ENCODE data around the gene EIF4E2. TPM values are rescaled to one million over a fixed set of nuclear protein-coding genes. Genes with fewer than 3 reads are reported as not detected.

EIF4E2 gene
- total RNA-seq, 2 donors from 2014 or later, result 99.5 to 109 TPM

DNA sequence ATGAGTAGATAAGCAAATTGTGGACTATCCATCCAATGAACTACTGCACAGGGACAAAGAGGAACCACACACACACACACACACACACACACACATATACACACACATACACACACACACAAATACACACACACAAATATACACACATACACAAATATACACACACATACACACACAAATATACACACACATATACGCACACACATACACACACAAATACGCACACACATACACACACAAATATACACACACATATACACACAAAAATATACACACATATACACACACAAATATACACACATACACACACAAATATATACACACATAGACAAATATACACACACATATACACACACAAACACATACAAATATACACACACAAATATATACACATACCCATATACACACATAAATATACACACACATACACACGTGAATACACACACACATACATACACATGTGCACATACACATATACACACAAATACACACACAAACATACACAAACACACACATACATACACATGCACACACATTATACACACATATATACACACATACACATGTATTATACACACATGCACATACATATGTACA is 63.1 kb downstream of the EIF4E2 start:
- intact Hi-C loops (cut with DNase I), result loop anchor here (10.0 kb wide), 1 partner anchor 641 kb away; the partner anchor contains the start of gene ATG16L1
- TF ChIP-seq, protein P1, sequence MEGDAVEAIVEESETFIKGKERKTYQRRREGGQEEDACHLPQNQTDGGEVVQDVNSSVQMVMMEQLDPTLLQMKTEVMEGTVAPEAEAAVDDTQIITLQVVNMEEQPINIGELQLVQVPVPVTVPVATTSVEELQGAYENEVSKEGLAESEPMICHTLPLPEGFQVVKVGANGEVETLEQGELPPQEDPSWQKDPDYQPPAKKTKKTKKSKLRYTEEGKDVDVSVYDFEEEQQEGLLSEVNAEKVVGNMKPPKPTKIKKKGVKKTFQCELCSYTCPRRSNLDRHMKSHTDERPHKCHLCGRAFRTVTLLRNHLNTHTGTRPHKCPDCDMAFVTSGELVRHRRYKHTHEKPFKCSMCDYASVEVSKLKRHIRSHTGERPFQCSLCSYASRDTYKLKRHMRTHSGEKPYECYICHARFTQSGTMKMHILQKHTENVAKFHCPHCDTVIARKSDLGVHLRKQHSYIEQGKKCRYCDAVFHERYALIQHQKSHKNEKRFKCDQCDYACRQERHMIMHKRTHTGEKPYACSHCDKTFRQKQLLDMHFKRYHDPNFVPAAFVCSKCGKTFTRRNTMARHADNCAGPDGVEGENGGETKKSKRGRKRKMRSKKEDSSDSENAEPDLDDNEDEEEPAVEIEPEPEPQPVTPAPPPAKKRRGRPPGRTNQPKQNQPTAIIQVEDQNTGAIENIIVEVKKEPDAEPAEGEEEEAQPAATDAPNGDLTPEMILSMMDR (IDR thresholded peaks at IDR 0.05), result no peak
- no peaks in the 10 kb centered on the region for H3K9me3 ChIP-seq

DNA sequence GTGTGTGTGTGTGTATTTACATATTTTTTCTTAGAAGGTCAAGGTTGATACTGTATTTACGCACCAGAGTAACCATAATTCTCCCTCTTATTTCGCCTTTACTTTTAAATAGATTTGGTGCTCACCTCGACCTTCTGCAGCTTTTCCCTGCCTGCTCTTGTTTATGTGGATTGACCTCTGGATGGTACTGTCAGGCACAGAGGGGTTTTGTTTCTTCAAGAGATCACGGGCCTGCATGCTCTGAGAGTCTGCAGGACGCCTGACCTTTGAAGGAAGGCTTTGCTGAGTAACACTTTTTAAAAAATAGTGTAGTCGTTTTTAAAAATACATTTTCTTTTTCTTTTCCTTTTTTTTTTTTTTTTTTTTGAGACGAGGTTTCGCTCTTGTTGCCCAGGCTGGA is 64.8 kb downstream of the EIF4E2 start:
- no peak for DNase-seq
- Histone ChIP-seq H3K4me3 (no peak overlapping the region), H3K27me3 (no peaks in the 10 kb centered on the region), H3K27ac (no peak overlapping the region), H3K4me1 (no peaks in the 10 kb centered on the region), H3K9me3 (no peaks in the 10 kb centered on the region), H3K36me3 (no peaks in the 10 kb centered on the region), H3K9ac (ENCODE audit: low read depth in 2 of 2, low read length in 2 of 2) (no peak overlapping the region)
- intact Hi-C loops (cut with DNase I), result loop anchor here (10.0 kb wide), 1 partner anchor 639 kb away; the partner anchor contains the start of gene ATG16L1
- TF ChIP-seq, protein P1 (IDR thresholded peaks at IDR 0.05), result no peak

More for the DNA sequence above, 63.1 kb downstream of the EIF4E2 start:
- DNase-seq, result no peak
- Histone ChIP-seq H3K4me1 (no peaks in the 10 kb centered on the region), H3K27me3 (no peaks in the 10 kb centered on the region), H3K9ac (ENCODE audit: low read depth in 2 of 2, low read length in 2 of 2) (no peak overlapping the region), H3K27ac (no peak overlapping the region), H3K36me3 (no peaks in the 10 kb centered on the region), H3K4me3 (no peak overlapping the region)

Other genes starting within 250 kb of the EIF4E2 start
- gene ALPP, start 171.9 kb upstream of the EIF4E2 start, total RNA-seq, result under 1 TPM; 0.11 to 0.37 TPM
- 1 to 10 TPM; 1.7 to 3.3 TPM for gene ALPG, start 143.8 kb upstream of the EIF4E2 start, total RNA-seq
- 10 to 100 TPM in 1 of 2 donors, 1 to 10 TPM in 1; 9.4 to 27.1 TPM for gene ALPI, start 94.5 kb upstream of the EIF4E2 start, total RNA-seq
- gene ECEL1, start 62.9 kb upstream of the EIF4E2 start, total RNA-seq, result under 1 TPM; 0.12 to 0.40 TPM
- gene PRSS56, start 30.3 kb upstream of the EIF4E2 start, total RNA-seq, result not detected
- not detected for gene CHRND, start 24.5 kb upstream of the EIF4E2 start, total RNA-seq
- gene CHRNG, start 11.0 kb upstream of the EIF4E2 start, total RNA-seq, result not detected
- 1 to 10 TPM; 3.0 to 4.4 TPM for gene TIGD1, start 132 bp upstream of the EIF4E2 start, total RNA-seq
- gene EFHD1, start 82.9 kb downstream of the EIF4E2 start, total RNA-seq, result 1 to 10 TPM; 1.4 to 3.4 TPM
- 10 to 100 TPM; 48.8 to 49.3 TPM for gene GIGYF2, start 146.6 kb downstream of the EIF4E2 start, total RNA-seq
- gene KCNJ13, start 225.9 kb downstream of the EIF4E2 start, total RNA-seq, result under 1 TPM in 1 of 2 donors, not detected in 1; 0.32 TPM

Data from colonic mucosa (tissue), 4 donors.